Testis (tissue), 2 donors: Measurements from ENCODE around the gene KDM4F.

Experiments used
- CTCF ChIP-seq, 3 experiments: fragments of 450-650 bp in 2 of 3; fragments of 200-600 bp in 1 of 3; sonication (generic) in 1 of 3; IDR thresholded peaks; one replicate each; pipeline ENCODE4 v1.5.1; 2016 to 2019; ENCODE audit warnings: antibody characterized with exemption in 3 of 3, mild to moderate bottlenecking in 2 of 3, moderate library complexity in 1 of 3
- POLR2A ChIP-seq: fragments of 450-650 bp; IDR thresholded peaks from one replicate; pipeline ENCODE4 v1.6.1; 2017; ENCODE audit warnings: antibody characterized with exemption, mild to moderate bottlenecking, moderate library complexity

GRCh38 chr11:95100191-95100648 lies 51.0 kb downstream of the KDM4F start:
- TF ChIP-seq CTCF (IDR thresholded peaks at IDR 0.05), result no peak
- no peak for TF ChIP-seq POLR2A
